Adrenal gland (tissue), 5 donors: ENCODE data around the gene TFB1M.

Experiments used
- POLR2A ChIP-seq, 2 donors: fragments of 450-650 bp; IDR thresholded peaks; one replicate each; pipeline ENCODE4 v1.6.1; 2017; ENCODE audit warnings: antibody characterized with exemption in 2 of 2, mild to moderate bottlenecking in 2 of 2, moderate library complexity in 1 of 2
- TF ChIP-seq, protein P1 (sequence below), 6 experiments: fragments of 450-650 bp in 4 of 6; fragments of 200-600 bp in 2 of 6; sonication (generic) in 1 of 6; IDR thresholded peaks; 1 replicate in 5 of 6; 2 replicates in 1 of 6; pipeline versions ENCODE4 v1.5.1 to v1.8.0; 2016 to 2021; ENCODE audit warnings: antibody characterized with exemption in 6 of 6, mild to moderate bottlenecking in 2 of 6, moderate library complexity in 1 of 6
- donor health status: DM: no; HTN: no; CAD: no.

DNA sequence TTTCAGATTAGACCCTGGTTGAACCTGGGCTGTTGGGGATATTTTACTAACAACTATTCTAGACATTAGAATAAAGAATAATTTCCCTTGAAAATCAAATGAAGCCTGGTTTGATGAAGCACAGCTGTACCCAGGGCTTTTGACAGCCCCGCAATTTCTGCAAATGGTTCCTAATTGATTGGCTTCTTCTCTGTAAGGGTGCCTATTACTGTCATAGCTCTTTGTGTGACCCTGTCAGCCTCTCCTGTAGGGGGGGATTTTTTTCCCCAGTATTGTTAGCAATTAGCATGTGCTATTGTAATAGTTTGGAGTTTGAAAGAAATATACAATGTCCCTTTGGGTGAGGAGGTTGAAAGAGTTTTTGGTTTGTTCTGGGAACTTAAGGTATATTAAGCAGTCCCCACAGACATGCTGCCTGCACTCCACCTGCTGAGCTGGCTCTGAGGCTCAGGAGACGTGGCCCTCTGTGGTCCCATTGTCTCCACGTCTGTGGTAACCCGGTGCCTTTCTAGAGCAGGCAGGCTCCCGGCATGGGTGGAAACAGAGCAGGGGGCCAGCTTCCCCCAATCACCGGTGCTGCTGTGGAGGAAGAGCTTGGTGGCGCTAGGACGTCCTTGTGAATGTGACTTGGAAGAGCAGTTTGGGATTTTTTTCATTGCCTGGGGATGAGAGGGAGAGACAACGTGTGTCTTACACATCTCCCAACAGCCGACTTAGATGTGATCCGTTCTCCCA lies 97.8 kb downstream of the TFB1M start:
- TF ChIP-seq, protein P1, sequence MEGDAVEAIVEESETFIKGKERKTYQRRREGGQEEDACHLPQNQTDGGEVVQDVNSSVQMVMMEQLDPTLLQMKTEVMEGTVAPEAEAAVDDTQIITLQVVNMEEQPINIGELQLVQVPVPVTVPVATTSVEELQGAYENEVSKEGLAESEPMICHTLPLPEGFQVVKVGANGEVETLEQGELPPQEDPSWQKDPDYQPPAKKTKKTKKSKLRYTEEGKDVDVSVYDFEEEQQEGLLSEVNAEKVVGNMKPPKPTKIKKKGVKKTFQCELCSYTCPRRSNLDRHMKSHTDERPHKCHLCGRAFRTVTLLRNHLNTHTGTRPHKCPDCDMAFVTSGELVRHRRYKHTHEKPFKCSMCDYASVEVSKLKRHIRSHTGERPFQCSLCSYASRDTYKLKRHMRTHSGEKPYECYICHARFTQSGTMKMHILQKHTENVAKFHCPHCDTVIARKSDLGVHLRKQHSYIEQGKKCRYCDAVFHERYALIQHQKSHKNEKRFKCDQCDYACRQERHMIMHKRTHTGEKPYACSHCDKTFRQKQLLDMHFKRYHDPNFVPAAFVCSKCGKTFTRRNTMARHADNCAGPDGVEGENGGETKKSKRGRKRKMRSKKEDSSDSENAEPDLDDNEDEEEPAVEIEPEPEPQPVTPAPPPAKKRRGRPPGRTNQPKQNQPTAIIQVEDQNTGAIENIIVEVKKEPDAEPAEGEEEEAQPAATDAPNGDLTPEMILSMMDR (IDR thresholded peaks at IDR 0.05), result no peak
- no peak for TF ChIP-seq POLR2A (IDR thresholded peaks at IDR 0.05)
